Ascending aorta (tissue), 2 donors: Measurements from ENCODE around the gene VPS25. TPM values are rescaled to one million over a fixed set of nuclear protein-coding genes. Genes with fewer than 3 reads are reported as not detected.

Source experiments
- DNase-seq, 2 donors: peaks; one replicate each; pipeline ENCODE4 v3.0.0-alpha.2; 2019; ENCODE audit warnings: low spot score in 2 of 2
- H3K27ac ChIP-seq, 2 donors: fragments of 200-600 bp; sonication (generic); one replicate each; pipeline ENCODE4 v1.5.1; 2016 to 2017; ENCODE audit warnings: mild to moderate bottlenecking in 1 of 2
- H3K27me3 ChIP-seq: fragments of 200-600 bp; sonication (generic); one replicate; pipeline ENCODE4 v1.5.1; 2017
- H3K36me3 ChIP-seq, 2 donors: fragments of 200-600 bp; sonication (generic); one replicate each; pipeline ENCODE4 v1.5.1; 2016
- H3K4me1 ChIP-seq, 2 donors: fragments of 200-600 bp; sonication (generic); one replicate each; pipeline ENCODE4 v1.5.1; 2016 to 2017; ENCODE audit warnings: mild to moderate bottlenecking in 1 of 2
- H3K4me3 ChIP-seq, 2 donors: fragments of 200-600 bp; sonication (generic); one replicate each; pipeline ENCODE4 v1.5.1; 2016 to 2017; ENCODE audit warnings: mild to moderate bottlenecking in 1 of 2
- H3K9me3 ChIP-seq, 2 donors: fragments of 200-600 bp; sonication (generic); one replicate each; pipeline ENCODE4 v1.5.1; 2016
- CTCF ChIP-seq, 3 experiments: fragments of 200-600 bp in 2 of 3; fragments of 450-650 bp in 1 of 3; sonication (generic) in 2 of 3; IDR thresholded peaks; one replicate each; pipeline ENCODE4 v1.5.1; 2016 to 2019; ENCODE audit warnings: antibody characterized with exemption in 3 of 3, mild to moderate bottlenecking in 1 of 3, moderate library complexity in 1 of 3
- intact Hi-C: fragments of 100-400 bp; cut with DNase I; formaldehyde crosslinking; loops from one replicate; pipeline ENCODE4 v1.15.1; 2023
- total RNA-seq: library from RNA; depleted of rRNA; stranded (reverse); fragments of >200 nt; gene quantifications from one replicate; pipeline ENCODE4 v1.1.0, GENCODE V29; 2016

The VPS25 gene
- total RNA-seq, 1 donor from 2014 or later = 40.9 TPM

DNA sequence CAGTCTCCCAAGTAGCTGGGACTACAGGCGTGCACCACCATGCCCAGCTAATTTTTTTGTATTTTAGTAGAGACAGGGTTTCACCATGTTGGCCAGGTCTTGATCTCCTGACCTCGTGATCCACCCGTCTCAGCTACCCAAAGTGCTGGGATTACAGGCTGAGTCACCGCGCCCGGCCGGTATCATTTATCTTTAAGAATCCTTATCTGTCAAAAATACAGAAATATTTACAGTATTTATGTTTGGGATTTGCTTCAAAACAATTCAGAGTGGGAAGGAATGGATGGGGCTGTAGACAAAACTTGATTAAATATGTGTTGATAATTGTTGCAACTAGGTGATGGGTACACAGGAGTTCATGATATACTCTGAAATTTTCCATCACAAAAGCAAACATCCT is 47.9 kb downstream of the VPS25 start:
- no peak overlapping the region for H3K27ac ChIP-seq
- no peak overlapping the region for H3K4me3 ChIP-seq
- peaks cover 43 to 52% of the 10 kb centered on the region in 2 donors for H3K36me3 ChIP-seq
- peaks cover 6 to 12% of the 10 kb centered on the region in 2 donors for H3K4me1 ChIP-seq
- intact Hi-C loops = loop anchor here (5.0 to 10.0 kb wide), 4 partner anchors 49 to 246 kb away; partner anchors contain the start of genes PLEKHH3, PSMC3IP and VPS25
- DNase-seq = no peak
- H3K27me3 ChIP-seq = no peaks in the 10 kb centered on the region
- no peaks in the 10 kb centered on the region for H3K9me3 ChIP-seq
- TF ChIP-seq CTCF (IDR thresholded peaks at IDR 0.05) = no peak

GRCh38 chr17:42827472-42827871 is 54.2 kb downstream of the VPS25 start:
- no peak overlapping the region for H3K4me3 ChIP-seq
- H3K9me3 ChIP-seq = no peaks in the 10 kb centered on the region
- no peaks in the 10 kb centered on the region for H3K27me3 ChIP-seq
- TF ChIP-seq CTCF (IDR thresholded peaks at IDR 0.05) = no peak
- peaks cover 6 to 15% of the 10 kb centered on the region in 2 donors for H3K4me1 ChIP-seq
- DNase-seq = no peak
- H3K27ac ChIP-seq = no peak overlapping the region
- H3K36me3 ChIP-seq = no peaks in the 10 kb centered on the region
- intact Hi-C loops = loop anchor here (10.0 kb wide), 1 partner anchor 253 kb away; the partner anchor contains the start of gene PSMC3IP

Other genes with a start within 250 kb of the VPS25 start
- gene NAGLU, start 237.2 kb upstream of the VPS25 start, total RNA-seq = 94.7 TPM
- gene HSD17B1, start 220.5 kb upstream of the VPS25 start, total RNA-seq = not detected
- 10.9 TPM for gene COASY, start 211.3 kb upstream of the VPS25 start, total RNA-seq
- gene MLX, start 206.3 kb upstream of the VPS25 start, total RNA-seq = 15.8 TPM
- gene PSMC3IP, start 195.7 kb upstream of the VPS25 start, total RNA-seq = 2.9 TPM
- gene RETREG3, start 164.1 kb upstream of the VPS25 start, total RNA-seq = 51.3 TPM
- 10.5 TPM for gene TUBG1, start 163.8 kb upstream of the VPS25 start, total RNA-seq
- 73.1 TPM for gene TUBG2, start 114.2 kb upstream of the VPS25 start, total RNA-seq
- 105 TPM for gene PLEKHH3, start 96.5 kb upstream of the VPS25 start, total RNA-seq
- 91.2 TPM for gene CCR10, start 91.6 kb upstream of the VPS25 start, total RNA-seq
- gene CNTNAP1, start 90.9 kb upstream of the VPS25 start, total RNA-seq = 10.5 TPM
- gene EZH1, start 28.4 kb upstream of the VPS25 start, total RNA-seq = 169 TPM
- gene RAMP2, start 12.2 kb upstream of the VPS25 start, total RNA-seq = 80.5 TPM
- not detected for gene WNK4, start 7.2 kb downstream of the VPS25 start, total RNA-seq
- 9.8 TPM for gene COA3, start 25.3 kb downstream of the VPS25 start, total RNA-seq
- gene CNTD1, start 25.4 kb downstream of the VPS25 start, total RNA-seq = not detected
- gene BECN1, start 50.8 kb downstream of the VPS25 start, total RNA-seq = 66.1 TPM
- 29.7 TPM for gene PSME3, start 59.9 kb downstream of the VPS25 start, total RNA-seq
- gene AOC2, start 71.1 kb downstream of the VPS25 start, total RNA-seq = not detected
- gene AOC3, start 77.8 kb downstream of the VPS25 start, total RNA-seq = 128 TPM
- gene G6PC1, start 127.3 kb downstream of the VPS25 start, total RNA-seq = not detected
- gene AARSD1, start 191.0 kb downstream of the VPS25 start, total RNA-seq = 3.8 TPM
- gene PTGES3L, start 206.6 kb downstream of the VPS25 start, total RNA-seq = not detected
- gene RUNDC1, start 207.1 kb downstream of the VPS25 start, total RNA-seq = 10.2 TPM
- 417 TPM for gene RPL27, start 225.0 kb downstream of the VPS25 start, total RNA-seq
- gene IFI35, start 233.3 kb downstream of the VPS25 start, total RNA-seq = 45.2 TPM
- gene VAT1, start 248.9 kb downstream of the VPS25 start, total RNA-seq = 296 TPM